ENCODE measurements around the gene HLA-B.

- TF ChIP-seq CTCF (IDR thresholded peaks at IDR 0.05) (no peak), POLR2A (IDR thresholded peaks at IDR 0.05) (no peak), POLR2AphosphoS5 (IDR thresholded peaks at IDR 0.05) (no peak)
Observed at GRCh38 chr6:31377029-31377428, 20.1 kb upstream of the HLA-B start.

Measured in suprapubic skin (tissue), 4 donors.